NB4 (cell line): ENCODE measurements around the gene CLEC16A.
A peak's percentile ranks its signal among the peaks of the same experiment; 100 is the strongest.

Experiments used
- DNase-seq: peaks from one replicate; pipeline ENCODE4 v3.0.0; 2010; ENCODE audit warnings: low read depth
- H3K4me3 ChIP-seq: one replicate; pipeline ENCODE4 v1.5.1; 2011; ENCODE audit warnings: mild to moderate bottlenecking, low read depth, low read length, moderate library complexity
- MYC ChIP-seq: IDR thresholded peaks from 2 replicates; pipeline ENCODE4 v1.6.1; 2011; ENCODE audit warnings: low read depth, low read length
- POLR2A ChIP-seq: IDR thresholded peaks from 2 replicates; pipeline ENCODE4 v1.6.1; 2011; ENCODE audit warnings: mild to moderate bottlenecking; ENCODE audit not compliant: insufficient read length; ENCODE audit errors: extremely low read depth
- TF ChIP-seq, protein P1 (sequence below): IDR thresholded peaks from 2 replicates; pipeline ENCODE4 v1.6.1; 2011; ENCODE audit warnings: low read depth, low read length
- TF ChIP-seq, protein P2 (sequence below): IDR thresholded peaks from one replicate; pipeline ENCODE4 v1.5.1; 2012; ENCODE audit warnings: low read depth, low read length

Gene CLEC16A

DNA sequence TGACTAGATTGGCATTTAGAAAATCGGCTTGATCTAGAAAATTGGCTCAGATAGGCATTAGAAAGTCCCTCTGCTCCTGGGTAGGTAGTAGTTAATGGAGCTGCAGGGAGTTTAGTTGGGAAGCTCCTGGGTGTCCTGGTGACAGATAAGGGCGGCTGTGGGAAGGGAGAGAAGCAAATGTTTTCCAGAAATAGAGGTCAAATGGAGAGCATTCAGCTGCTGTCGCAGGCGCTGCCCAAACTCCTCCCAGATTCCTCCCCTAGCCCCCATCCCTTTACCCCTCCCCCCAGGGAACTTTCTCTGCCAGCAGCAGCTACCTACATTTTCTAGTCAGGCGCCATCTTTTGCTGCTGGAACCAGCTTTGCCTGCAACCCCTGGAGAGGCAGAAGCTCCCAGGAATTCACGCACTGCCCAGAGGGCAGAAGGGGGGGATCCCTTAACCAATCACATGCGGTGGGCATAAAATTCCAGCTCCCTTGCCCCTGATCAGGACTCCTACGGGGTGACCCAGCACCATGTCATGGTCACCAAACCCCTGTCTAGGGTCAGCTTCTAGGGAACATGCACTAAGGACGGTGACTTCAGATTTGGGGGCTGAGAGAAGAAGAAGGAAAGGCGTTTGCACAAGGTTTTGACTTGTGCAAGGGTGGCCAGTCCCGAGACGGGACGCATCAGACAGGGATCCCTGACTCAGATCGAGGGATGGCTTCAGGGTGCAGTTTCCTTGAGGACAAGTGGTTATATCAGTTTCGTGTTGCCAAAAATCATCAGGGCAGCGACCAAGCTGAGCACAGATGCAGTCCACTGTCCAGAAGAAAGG, 267.8 kb downstream of the CLEC16A start:
- DNase-seq = no peak
- TF ChIP-seq MYC (no peak), POLR2A (no peak)
- TF ChIP-seq, protein P1, sequence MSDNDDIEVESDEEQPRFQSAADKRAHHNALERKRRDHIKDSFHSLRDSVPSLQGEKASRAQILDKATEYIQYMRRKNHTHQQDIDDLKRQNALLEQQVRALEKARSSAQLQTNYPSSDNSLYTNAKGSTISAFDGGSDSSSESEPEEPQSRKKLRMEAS = no peak
- TF ChIP-seq, protein P2, sequence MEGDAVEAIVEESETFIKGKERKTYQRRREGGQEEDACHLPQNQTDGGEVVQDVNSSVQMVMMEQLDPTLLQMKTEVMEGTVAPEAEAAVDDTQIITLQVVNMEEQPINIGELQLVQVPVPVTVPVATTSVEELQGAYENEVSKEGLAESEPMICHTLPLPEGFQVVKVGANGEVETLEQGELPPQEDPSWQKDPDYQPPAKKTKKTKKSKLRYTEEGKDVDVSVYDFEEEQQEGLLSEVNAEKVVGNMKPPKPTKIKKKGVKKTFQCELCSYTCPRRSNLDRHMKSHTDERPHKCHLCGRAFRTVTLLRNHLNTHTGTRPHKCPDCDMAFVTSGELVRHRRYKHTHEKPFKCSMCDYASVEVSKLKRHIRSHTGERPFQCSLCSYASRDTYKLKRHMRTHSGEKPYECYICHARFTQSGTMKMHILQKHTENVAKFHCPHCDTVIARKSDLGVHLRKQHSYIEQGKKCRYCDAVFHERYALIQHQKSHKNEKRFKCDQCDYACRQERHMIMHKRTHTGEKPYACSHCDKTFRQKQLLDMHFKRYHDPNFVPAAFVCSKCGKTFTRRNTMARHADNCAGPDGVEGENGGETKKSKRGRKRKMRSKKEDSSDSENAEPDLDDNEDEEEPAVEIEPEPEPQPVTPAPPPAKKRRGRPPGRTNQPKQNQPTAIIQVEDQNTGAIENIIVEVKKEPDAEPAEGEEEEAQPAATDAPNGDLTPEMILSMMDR = no peak
- H3K4me3 ChIP-seq = no peak overlapping the region

DNA sequence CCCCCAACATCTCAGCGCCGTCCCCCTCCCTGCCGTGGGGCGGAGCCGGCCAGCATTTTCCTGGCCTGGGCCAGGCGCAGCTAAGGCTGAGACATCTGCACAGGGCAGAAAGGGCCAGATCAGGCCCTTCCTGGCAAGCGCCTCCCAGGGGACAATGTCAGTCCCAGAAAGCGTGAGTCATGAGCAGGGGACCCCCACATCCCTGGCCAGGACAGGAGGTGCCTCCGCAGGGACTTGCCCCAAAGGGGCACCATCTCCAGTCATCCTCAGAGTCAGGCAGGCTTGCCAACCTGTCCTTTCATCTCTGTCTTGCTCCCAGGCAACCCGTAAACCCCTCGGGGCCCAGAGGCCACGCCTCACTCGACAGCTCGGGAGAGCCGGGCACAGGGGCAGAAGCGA, 268.4 kb downstream of the CLEC16A start:
- peak; percentile 47 for DNase-seq
- TF ChIP-seq, protein P1 = no peak
- TF ChIP-seq, protein P2 = no peak
- no peak for TF ChIP-seq POLR2A
- no peak for TF ChIP-seq MYC
- no peak overlapping the region for H3K4me3 ChIP-seq

DNA sequence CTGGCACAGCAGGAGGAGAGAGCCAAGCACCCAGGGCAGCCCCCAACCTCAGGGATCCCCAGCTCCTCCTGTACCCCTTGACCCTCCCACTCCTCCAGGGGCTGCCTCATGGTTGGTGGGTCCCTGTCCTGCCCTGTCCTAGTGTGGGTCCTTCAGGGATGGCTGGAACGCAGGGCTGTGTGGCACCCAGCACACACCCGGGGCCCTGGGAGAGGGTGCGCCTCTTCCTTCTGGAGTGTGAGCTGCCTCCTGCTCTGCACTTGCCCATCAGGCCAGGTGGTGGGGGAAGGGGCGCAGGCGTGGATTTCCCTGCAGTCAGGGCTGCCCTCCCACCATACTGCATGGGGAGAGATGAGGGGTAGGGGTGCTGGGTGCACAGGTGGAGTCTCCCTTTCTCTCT, 269.0 kb downstream of the CLEC16A start:
- H3K4me3 ChIP-seq = no peak overlapping the region
- no peak for DNase-seq
- TF ChIP-seq, protein P1 = no peak
- TF ChIP-seq, protein P2 = no peak
- TF ChIP-seq MYC (no peak), POLR2A (no peak)

DNA sequence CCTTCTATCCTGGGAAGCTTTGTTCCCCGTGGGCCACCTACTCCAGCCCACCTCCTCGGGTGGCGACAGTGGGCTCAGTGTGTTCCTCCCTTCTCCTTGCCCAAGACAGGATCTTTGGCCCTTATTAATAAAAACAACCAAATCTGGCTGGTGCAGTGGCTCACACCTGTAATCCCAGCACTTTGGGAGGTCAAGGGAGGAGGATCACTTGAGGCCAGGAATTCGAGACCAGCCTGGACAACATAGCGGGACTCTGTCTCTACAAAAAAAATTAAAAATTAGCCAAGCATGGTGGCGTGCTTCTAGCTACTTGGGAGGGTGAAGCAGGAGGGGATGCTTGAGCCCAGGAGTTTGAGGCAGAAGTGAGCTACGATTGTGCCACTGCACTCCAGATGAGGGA, 269.4 kb downstream of the CLEC16A start:
- TF ChIP-seq, protein P2 = no peak
- TF ChIP-seq POLR2A (no peak), MYC (no peak)
- TF ChIP-seq, protein P1 = no peak
- no peak for DNase-seq
- H3K4me3 ChIP-seq = no peak overlapping the region

DNA sequence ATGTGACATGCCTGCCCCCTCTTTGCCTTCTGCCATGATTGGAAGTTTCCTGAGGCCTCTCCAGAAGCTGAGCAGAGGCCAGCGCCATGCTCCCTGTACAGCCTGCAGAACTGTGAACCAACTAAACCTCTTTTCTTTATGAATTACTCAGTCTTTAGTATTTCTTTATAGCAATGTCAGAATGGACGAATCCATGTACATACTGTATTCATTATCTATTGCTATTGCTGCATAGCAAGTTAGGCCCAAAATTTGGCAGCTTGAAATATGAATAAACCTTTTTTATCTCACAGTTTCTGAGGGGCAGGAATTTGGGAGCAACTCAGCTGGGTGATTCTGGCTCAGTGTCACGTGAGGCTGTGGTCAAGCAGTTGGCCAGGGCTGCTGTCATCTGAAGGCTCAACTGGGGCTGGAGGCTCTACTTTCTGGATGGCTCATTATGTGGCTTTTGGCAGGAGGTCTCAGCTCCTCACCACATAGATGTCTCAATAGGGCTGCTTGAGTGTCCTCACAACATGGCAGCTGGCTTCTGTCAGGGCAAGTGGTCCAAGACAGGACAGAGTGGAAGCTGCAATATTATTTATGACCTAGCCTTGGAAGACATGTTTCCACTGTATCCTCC, 271.7 kb downstream of the CLEC16A start:
- DNase-seq = no peak
- H3K4me3 ChIP-seq = no peak overlapping the region
- TF ChIP-seq, protein P2 = no peak
- TF ChIP-seq, protein P1 = no peak
- TF ChIP-seq POLR2A = no peak
- TF ChIP-seq MYC = no peak
